Measurements from ENCODE around the gene ADIPOR2.

ADIPOR2 gene

DNA sequence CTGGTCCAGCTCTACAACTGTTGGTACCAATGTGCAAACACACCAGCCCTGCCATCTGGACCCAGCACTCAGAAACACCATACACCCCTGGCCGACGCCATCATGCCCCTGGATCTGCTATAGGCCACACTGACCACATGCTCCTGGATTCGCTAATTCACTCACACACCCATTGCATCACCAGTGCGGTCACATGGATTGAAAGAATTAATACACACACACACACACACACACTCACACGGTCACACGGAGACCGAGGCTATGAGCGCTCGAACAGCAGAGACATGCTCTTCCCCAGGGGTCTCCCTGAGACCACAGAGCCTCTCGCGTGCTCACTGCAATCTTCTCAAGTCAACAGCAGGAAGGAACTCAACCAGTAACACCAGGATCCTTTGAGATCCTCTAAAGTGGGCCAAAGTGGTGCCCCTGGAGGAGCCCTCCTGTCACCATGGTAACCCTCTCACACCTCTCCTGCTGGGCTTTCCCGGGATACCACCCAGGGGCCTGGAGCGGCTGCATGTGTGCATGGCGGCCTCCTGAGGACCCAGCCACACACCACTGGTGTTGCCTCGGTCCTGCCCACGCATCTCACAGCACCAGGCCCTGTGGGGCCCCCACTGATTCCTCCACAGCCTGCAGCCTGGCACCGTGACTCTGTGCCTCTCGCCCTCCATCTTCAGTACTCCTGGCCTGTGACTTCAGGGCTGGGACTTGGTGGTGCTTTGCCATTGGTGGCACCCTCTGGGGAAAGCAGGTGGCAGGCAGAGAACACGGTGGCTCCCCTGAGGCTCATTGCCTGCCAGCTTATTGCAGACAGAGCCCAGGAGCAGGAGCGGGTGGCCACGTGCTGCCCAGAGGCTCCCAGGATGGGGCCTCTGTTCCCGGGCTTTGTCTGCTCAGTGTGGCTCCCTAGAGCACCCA, 144.6 kb downstream of the ADIPOR2 start:
- Histone ChIP-seq H3K9me3 (ENCODE audit: low read length) (no peaks in the 10 kb centered on the region), H3K9ac (ENCODE audit: low read length) (no peak overlapping the region), H3K36me3 (ENCODE audit: insufficient read depth, low read length) (no peaks in the 10 kb centered on the region), H3K9me2 (ENCODE audit: low read depth, low read length) (no peaks in the 10 kb centered on the region), H3K4me1 (ENCODE audit: insufficient read depth, low read length, severe bottlenecking) (no peaks in the 10 kb centered on the region), H3K27ac (ENCODE audit: low read depth, low read length, poor library complexity, severe bottlenecking) (no peak overlapping the region), H3K79me2 (ENCODE audit: insufficient read depth, low read length) (no peaks in the 10 kb centered on the region), H3K4me2 (ENCODE audit: low read length) (no peak overlapping the region), H3K27me3 (ENCODE audit: insufficient read depth, low read length) (no peaks in the 10 kb centered on the region; the same call in 1 of the 2 replicates), H3K4me3 (ENCODE audit: low read depth, low read length, poor library complexity, severe bottlenecking) (no peak overlapping the region), H2AFZ (ENCODE audit: low read length) (no peak overlapping the region), H4K20me1 (ENCODE audit: insufficient read depth, low read length) (no peaks in the 10 kb centered on the region), H3F3A (ENCODE audit: insufficient read depth, low read length) (no peaks in the 10 kb centered on the region)
- TF ChIP-seq, protein P1, sequence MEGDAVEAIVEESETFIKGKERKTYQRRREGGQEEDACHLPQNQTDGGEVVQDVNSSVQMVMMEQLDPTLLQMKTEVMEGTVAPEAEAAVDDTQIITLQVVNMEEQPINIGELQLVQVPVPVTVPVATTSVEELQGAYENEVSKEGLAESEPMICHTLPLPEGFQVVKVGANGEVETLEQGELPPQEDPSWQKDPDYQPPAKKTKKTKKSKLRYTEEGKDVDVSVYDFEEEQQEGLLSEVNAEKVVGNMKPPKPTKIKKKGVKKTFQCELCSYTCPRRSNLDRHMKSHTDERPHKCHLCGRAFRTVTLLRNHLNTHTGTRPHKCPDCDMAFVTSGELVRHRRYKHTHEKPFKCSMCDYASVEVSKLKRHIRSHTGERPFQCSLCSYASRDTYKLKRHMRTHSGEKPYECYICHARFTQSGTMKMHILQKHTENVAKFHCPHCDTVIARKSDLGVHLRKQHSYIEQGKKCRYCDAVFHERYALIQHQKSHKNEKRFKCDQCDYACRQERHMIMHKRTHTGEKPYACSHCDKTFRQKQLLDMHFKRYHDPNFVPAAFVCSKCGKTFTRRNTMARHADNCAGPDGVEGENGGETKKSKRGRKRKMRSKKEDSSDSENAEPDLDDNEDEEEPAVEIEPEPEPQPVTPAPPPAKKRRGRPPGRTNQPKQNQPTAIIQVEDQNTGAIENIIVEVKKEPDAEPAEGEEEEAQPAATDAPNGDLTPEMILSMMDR (IDR thresholded peaks at IDR 0.05; ENCODE audit: low read length) = no peak
- no peak for TF ChIP-seq EZH2 (IDR thresholded peaks at IDR 0.05; ENCODE audit: borderline replicate concordance, low read length)

DNA sequence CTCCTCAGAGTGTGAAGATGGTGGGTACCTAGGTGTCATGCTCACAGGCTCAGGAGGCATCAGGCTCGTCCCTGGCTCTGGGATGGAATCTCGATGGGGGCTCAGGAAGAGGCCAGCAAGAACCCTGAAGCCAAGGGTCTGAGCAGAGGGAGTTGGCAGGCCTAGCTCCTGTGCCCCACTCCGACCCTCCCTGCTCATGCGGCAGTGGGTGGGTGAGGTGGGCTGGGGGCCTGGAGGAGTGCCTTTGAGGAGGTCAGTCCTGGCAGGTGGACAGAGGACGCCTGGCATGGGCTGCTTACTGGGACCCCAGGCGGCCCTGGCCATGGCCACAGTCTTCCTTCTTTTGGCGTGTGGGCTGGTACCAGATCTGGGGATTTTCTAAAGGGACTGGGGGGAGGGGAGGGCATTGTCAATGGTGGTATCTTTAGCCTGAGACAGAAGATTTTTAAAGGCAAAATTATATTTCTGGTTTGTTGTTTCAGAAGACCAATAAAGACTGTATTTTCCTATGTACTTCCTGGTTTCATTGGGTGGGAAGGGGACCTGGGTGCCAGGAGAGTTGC, 145.5 kb downstream of the ADIPOR2 start:
- no peak overlapping the region for H3K27ac ChIP-seq (ENCODE audit: low read depth, low read length, poor library complexity, severe bottlenecking)
- no peaks in the 10 kb centered on the region for H3K9me2 ChIP-seq (ENCODE audit: low read depth, low read length)
- no peaks in the 10 kb centered on the region; the same call in 1 of the 2 replicates for H3K27me3 ChIP-seq (ENCODE audit: insufficient read depth, low read length)

DNA sequence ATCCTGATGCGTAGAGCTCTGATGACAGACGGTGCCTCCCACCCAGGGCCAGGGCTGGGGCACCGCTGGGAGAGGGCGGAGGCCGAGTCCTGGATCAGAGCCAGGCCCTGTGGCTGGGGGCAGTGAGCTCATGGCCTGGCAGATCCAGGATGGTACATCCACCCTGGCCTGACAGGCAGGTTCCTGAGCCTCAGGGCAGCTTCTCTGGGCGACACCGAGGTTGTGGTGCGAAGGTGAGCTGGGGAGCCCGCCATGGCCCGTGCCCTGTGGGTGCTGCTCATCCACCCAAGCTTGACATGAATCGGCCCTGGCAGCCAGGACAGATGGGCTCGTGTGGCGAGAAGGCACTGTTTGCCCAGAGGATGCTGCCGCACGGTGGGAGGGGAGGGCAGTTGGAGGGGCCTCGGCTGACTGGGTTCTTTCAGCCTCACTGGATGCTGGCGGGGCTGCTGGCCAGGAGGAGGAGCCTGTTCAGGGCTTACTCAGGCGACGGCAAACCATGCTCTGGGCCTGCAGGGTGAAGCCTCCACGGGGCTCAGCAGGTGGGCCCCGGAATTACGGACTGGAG, 146.1 kb downstream of the ADIPOR2 start:
- Histone ChIP-seq H3K9ac (ENCODE audit: low read length) (no peak overlapping the region), H3K4me2 (ENCODE audit: low read length) (no peak overlapping the region), H3K27me3 (ENCODE audit: insufficient read depth, low read length) (peaks cover 2% of the 10 kb centered on the region; the same call in 1 of the 2 replicates), H3K79me2 (ENCODE audit: insufficient read depth, low read length) (no peaks in the 10 kb centered on the region), H2AFZ (ENCODE audit: low read length) (no peak overlapping the region), H4K20me1 (ENCODE audit: insufficient read depth, low read length) (no peaks in the 10 kb centered on the region), H3K27ac (ENCODE audit: low read depth, low read length, poor library complexity, severe bottlenecking) (no peak overlapping the region), H3K9me2 (ENCODE audit: low read depth, low read length) (no peaks in the 10 kb centered on the region), H3K36me3 (ENCODE audit: insufficient read depth, low read length) (no peaks in the 10 kb centered on the region), H3K9me3 (ENCODE audit: low read length) (no peaks in the 10 kb centered on the region), H3K4me1 (ENCODE audit: insufficient read depth, low read length, severe bottlenecking) (no peaks in the 10 kb centered on the region), H3K4me3 (ENCODE audit: low read depth, low read length, poor library complexity, severe bottlenecking) (no peak overlapping the region), H3F3A (ENCODE audit: insufficient read depth, low read length) (no peaks in the 10 kb centered on the region)
- no peak for TF ChIP-seq EZH2 (IDR thresholded peaks at IDR 0.05; ENCODE audit: borderline replicate concordance, low read length)
- TF ChIP-seq, protein P1 (IDR thresholded peaks at IDR 0.05; ENCODE audit: low read length) = no peak

More for the DNA sequence above, 145.5 kb downstream of the ADIPOR2 start:
- H2AFZ ChIP-seq (ENCODE audit: low read length) = no peak overlapping the region
- no peaks in the 10 kb centered on the region for H4K20me1 ChIP-seq (ENCODE audit: insufficient read depth, low read length)
- H3K4me2 ChIP-seq (ENCODE audit: low read length) = no peak overlapping the region
- no peaks in the 10 kb centered on the region for H3K4me1 ChIP-seq (ENCODE audit: insufficient read depth, low read length, severe bottlenecking)
- H3K36me3 ChIP-seq (ENCODE audit: insufficient read depth, low read length) = no peaks in the 10 kb centered on the region
- H3K9ac ChIP-seq (ENCODE audit: low read length) = no peak overlapping the region
- no peak overlapping the region for H3K4me3 ChIP-seq (ENCODE audit: low read depth, low read length, poor library complexity, severe bottlenecking)
- TF ChIP-seq, protein P1 (IDR thresholded peaks at IDR 0.05; ENCODE audit: low read length) = no peak
- TF ChIP-seq EZH2 (IDR thresholded peaks at IDR 0.05; ENCODE audit: borderline replicate concordance, low read length) = no peak
- no peaks in the 10 kb centered on the region for H3K9me3 ChIP-seq (ENCODE audit: low read length)
- no peaks in the 10 kb centered on the region for H3F3A ChIP-seq (ENCODE audit: insufficient read depth, low read length)
- H3K79me2 ChIP-seq (ENCODE audit: insufficient read depth, low read length) = no peaks in the 10 kb centered on the region

Data from OCI-LY1 (cell line).